WTC11 (cell line): ENCODE data around the gene DDB1. TPM values are rescaled to one million over a fixed set of nuclear protein-coding genes. Genes with fewer than 3 reads are reported as not detected.
A peak's percentile ranks its signal among the peaks of the same experiment; 100 is the strongest.

Source experiments
- ATAC-seq: fragments of 200-7000 bp; cut with Tn5 transposase; 2 replicates; pipeline ENCODE4 v1.10.0; 2021; ENCODE audit warnings: mild to moderate bottlenecking, moderate library complexity
- CTCF ChIA-PET: fragments of 300-600 bp; sonication (Branson Sonifier 250); formaldehyde crosslinking; loops from one replicate; lab custom pipeline; 2021; ENCODE audit warnings: antibody characterized with exemption; lab: Charles Lee
- POLR2A ChIA-PET: fragments of 350-600 bp; sonication (Branson Sonifier 250); formaldehyde crosslinking; loops from one replicate; lab custom pipeline; 2021; ENCODE audit warnings: antibody characterized with exemption; lab: Charles Lee
- DNase-seq: peaks from one replicate; pipeline ENCODE4 v3.0.0; 2021; ENCODE audit warnings: low spot score
- H3K27ac Mint-ChIP-seq: 2 replicates; pipeline ENCODE4 v1.8.0; 2021; ENCODE audit warnings: mixed read lengths
- H3K27me3 Mint-ChIP-seq: 2 replicates; pipeline ENCODE4 v1.8.0; 2021; ENCODE audit warnings: low read depth, mild to moderate bottlenecking, moderate library complexity, mixed read lengths
- H3K36me3 Mint-ChIP-seq: 2 replicates; pipeline ENCODE4 v1.8.0; 2021; ENCODE audit warnings: mixed read lengths
- H3K4me1 Mint-ChIP-seq: 2 replicates; pipeline ENCODE4 v1.8.0; 2022; ENCODE audit warnings: mixed read lengths
- H3K4me3 Mint-ChIP-seq: 2 replicates; pipeline ENCODE4 v1.8.0; 2021; ENCODE audit warnings: mild to moderate bottlenecking, moderate library complexity, mixed read lengths
- H3K9me3 Mint-ChIP-seq: 2 replicates; pipeline ENCODE4 v1.8.0; 2021; ENCODE audit warnings: mixed read lengths
- E2F5 ChIP-seq: sonication (generic); formaldehyde crosslinking; IDR thresholded peaks from 2 replicates; pipeline ENCODE4 v1.8.1; 2022; ENCODE audit warnings: mild to moderate bottlenecking, moderate library complexity, missing genetic modification reagents
- ESRRA ChIP-seq: sonication (generic); formaldehyde crosslinking; IDR thresholded peaks from 2 replicates; pipeline ENCODE4 v1.8.1; 2022; ENCODE audit warnings: mild to moderate bottlenecking, missing genetic modification reagents, borderline replicate concordance
- IRF1 ChIP-seq: sonication (generic); formaldehyde crosslinking; IDR thresholded peaks from 2 replicates; pipeline ENCODE4 v1.8.0; 2023; ENCODE audit warnings: missing genetic modification reagents
- JAZF1 ChIP-seq: fragments of 250-450 bp; sonication (Bioruptor Pico); IDR thresholded peaks from 2 replicates; pipeline ENCODE4 v1.9.0; 2021; ENCODE audit warnings: moderate library complexity, mild to moderate bottlenecking, inconsistent platforms
- MLX ChIP-seq: sonication (generic); formaldehyde crosslinking; IDR thresholded peaks from 2 replicates; pipeline ENCODE4 v1.8.1; 2023; ENCODE audit warnings: mild to moderate bottlenecking, missing genetic modification reagents, moderate library complexity
- SP1 ChIP-seq: sonication (generic); formaldehyde crosslinking; conservative IDR thresholded peaks from 2 replicates; pipeline ENCODE4 v1.8.1; 2022; ENCODE audit warnings: missing genetic modification reagents
- TCF7 ChIP-seq: sonication (generic); formaldehyde crosslinking; IDR thresholded peaks from 2 replicates; pipeline ENCODE4 v1.8.0; 2022; ENCODE audit warnings: mild to moderate bottlenecking, low read depth, missing genetic modification reagents, moderate library complexity
- USF2 ChIP-seq: sonication (generic); formaldehyde crosslinking; IDR thresholded peaks from 2 replicates; pipeline ENCODE4 v1.8.1; 2023; ENCODE audit warnings: mild to moderate bottlenecking, missing genetic modification reagents, moderate library complexity
- ZBTB21 ChIP-seq: sonication (generic); formaldehyde crosslinking; IDR thresholded peaks from 2 replicates; pipeline ENCODE4 v1.8.1; 2023; ENCODE audit warnings: mild to moderate bottlenecking, missing genetic modification reagents, borderline replicate concordance
- ZNF138 ChIP-seq: sonication (generic); formaldehyde crosslinking; conservative IDR thresholded peaks from 2 replicates; pipeline ENCODE4 v1.8.1; 2022; ENCODE audit warnings: mild to moderate bottlenecking, moderate library complexity, missing genetic modification reagents
- total RNA-seq: library from RNA; stranded (reverse); gene quantifications from 3 replicates; pipeline ENCODE4 v1.2.3, GENCODE V29; 2021
- TF ChIP-seq, protein P1 (sequence below): fragments of 250-450 bp; sonication (Bioruptor Pico); conservative IDR thresholded peaks from 2 replicates; pipeline ENCODE4 v1.9.0; 2021; ENCODE audit warnings: mild to moderate bottlenecking
- TF ChIP-seq, protein P2 (sequence below): sonication (generic); formaldehyde crosslinking; IDR thresholded peaks from 2 replicates; pipeline ENCODE4 v1.8.1; 2023; ENCODE audit warnings: mild to moderate bottlenecking, moderate library complexity, missing genetic modification reagents

Gene DDB1
- total RNA-seq, 1 experiment from 2014 or later = 316 TPM

DNA sequence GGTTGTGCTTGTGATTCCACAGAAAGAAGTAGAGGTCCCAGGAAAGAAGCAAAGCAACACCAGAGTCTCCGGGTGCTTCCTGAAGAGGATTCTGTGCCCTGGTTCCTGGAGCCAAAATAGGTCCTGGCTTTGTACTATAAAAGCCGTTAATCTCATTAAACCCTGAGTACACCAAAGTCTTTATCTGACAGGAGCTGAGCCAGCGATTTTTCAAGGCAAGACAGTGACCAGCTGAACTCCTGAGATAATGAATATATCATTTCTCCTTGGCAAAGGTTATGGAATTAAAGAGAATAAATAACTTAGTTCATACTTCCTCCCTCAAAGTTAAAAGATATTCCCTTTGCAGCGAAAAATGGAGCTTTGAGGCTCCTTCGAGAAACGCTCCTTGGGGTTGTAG lies 34.5 kb upstream of the DDB1 start:
- Mint-ChIP-seq H3K36me3 (peaks cover 76% of the 10 kb centered on the region), H3K27me3 (no peaks in the 10 kb centered on the region)
- CTCF ChIA-PET = interaction anchor here (2.0 kb wide), 1 partner anchor 31 kb away, joined by 10 read pairs; no protein-coding TSS in a partner anchor

DNA sequence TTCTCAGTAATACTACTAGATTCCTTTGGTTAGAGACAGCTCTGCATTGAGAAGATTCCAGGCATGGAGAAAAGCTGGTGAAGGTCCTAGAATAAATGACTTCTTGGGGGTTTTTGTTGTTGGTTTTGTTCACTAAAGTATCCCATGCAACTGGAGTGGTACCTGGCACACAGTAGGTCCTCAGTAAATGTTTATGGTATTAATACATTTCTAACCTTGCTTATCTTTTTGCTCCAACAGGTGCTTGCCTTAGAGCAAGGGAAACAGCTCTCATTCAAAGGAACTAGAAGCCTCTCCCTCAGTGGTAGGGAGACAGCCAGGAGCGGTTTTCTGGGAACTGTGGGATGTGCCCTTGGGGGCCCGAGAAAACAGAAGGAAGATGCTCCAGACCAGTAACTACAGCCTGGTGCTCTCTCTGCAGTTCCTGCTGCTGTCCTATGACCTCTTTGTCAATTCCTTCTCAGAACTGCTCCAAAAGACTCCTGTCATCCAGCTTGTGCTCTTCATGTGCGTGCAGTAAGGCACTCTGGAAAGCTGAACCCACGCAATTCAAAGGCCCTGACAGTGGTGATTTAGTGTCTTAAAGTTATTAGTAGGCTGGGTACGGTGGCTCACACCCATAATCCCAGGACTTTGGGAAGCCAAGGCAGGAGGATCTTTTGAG lies 31.2 kb upstream of the DDB1 start:
- Mint-ChIP-seq H3K9me3 (no peaks in the 10 kb centered on the region), H3K27ac (no peak overlapping the region), H3K36me3 (peaks cover 49% of the 10 kb centered on the region), H3K4me1 (peaks cover 22% of the 10 kb centered on the region), H3K27me3 (no peaks in the 10 kb centered on the region), H3K4me3 (peak overlapping the region; percentile 96)
- POLR2A ChIA-PET = no interaction called here
- CTCF ChIA-PET = interaction anchor here (0.7 to 5.4 kb wide), 6 partner anchors 21 to 82 kb away, joined by 3 to 93 read pairs (median 8); partner anchors contain the start of genes CPSF7, SDHAF2 and TMEM216
- TF ChIP-seq USF2 = no peak
- TF ChIP-seq ESRRA (CRISPR knock-in tag) = no peak
- TF ChIP-seq SP1 (CRISPR knock-in tag) = no peak
- no peak for TF ChIP-seq ZBTB21 (CRISPR knock-in tag)
- TF ChIP-seq E2F5 (CRISPR knock-in tag) = no peak
- no peak for TF ChIP-seq ZNF138 (CRISPR knock-in tag)
- TF ChIP-seq, protein P1, sequence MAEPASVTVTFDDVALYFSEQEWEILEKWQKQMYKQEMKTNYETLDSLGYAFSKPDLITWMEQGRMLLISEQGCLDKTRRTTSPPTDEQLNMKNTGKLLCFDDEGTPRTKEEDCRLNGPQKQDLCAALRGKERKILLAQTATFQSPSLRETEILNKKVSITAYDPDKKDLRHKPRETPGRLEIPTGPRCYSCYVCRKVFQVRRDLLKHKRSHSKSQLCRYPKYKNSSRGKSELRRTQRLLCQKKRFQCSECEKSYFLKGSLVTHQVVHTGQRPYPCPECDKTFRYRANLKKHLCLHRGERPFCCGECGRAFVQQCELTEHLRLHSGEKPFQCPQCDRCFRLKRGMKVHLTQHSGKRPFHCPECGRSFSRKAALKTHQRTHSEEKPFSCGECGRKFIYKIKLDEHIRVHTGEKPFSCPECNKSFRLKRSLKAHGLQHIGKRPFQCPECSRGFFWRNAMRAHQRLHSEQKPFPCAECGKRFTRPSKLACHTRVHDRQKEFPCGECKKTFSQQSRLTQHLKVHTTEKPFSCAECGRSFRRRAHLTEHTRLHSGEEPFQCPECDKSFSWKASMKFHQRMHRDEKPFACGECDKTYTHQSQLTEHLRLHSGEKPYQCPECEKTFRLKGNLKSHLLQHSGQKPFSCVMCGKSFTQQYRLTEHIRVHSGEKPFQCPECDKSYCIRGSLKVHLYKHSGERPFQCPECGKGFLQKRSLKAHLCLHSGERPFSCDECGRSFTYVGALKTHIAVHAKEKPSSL (CRISPR knock-in tag) = no peak
- TF ChIP-seq IRF1 (CRISPR knock-in tag) = no peak
- no peak for DNase-seq
- ATAC-seq = no peak

More for the DNA sequence above, 34.5 kb upstream of the DDB1 start:
- no peak overlapping the region for H3K27ac Mint-ChIP-seq
- H3K9me3 Mint-ChIP-seq = peaks cover 9% of the 10 kb centered on the region
- DNase-seq (no peak), ATAC-seq (no peak)
- TF ChIP-seq MLX (CRISPR knock-in tag) (no peak), JAZF1 (CRISPR knock-in tag) (no peak), USF2 (no peak), TCF7 (no peak)
- TF ChIP-seq, protein P2, sequence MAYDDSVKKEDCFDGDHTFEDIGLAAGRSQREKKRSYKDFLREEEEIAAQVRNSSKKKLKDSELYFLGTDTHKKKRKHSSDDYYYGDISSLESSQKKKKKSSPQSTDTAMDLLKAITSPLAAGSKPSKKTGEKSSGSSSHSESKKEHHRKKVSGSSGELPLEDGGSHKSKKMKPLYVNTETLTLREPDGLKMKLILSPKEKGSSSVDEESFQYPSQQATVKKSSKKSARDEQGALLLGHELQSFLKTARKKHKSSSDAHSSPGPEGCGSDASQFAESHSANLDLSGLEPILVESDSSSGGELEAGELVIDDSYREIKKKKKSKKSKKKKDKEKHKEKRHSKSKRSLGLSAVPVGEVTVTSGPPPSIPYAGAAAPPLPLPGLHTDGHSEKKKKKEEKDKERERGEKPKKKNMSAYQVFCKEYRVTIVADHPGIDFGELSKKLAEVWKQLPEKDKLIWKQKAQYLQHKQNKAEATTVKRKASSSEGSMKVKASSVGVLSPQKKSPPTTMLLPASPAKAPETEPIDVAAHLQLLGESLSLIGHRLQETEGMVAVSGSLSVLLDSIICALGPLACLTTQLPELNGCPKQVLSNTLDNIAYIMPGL (CRISPR knock-in tag) = no peak
- POLR2A ChIA-PET = no interaction called here
- no peak overlapping the region for H3K4me3 Mint-ChIP-seq
- H3K4me1 Mint-ChIP-seq = peaks cover 14% of the 10 kb centered on the region
